AG09319 (cell line): Measurements from ENCODE around the gene ALOX5AP.

ENCODE experiments used
- DNase-seq: peaks from one replicate; pipeline ENCODE4 v3.0.0-alpha.2; 2010; ENCODE audit warnings: low read depth; ENCODE audit errors: extremely low read depth
- TF ChIP-seq, protein P1 (sequence below): IDR thresholded peaks from 2 replicates; pipeline ENCODE4 v1.5.1; 2011; ENCODE audit warnings: low read depth, mild to moderate bottlenecking, inconsistent platforms, low read length, moderate library complexity

Gene ALOX5AP

DNA sequence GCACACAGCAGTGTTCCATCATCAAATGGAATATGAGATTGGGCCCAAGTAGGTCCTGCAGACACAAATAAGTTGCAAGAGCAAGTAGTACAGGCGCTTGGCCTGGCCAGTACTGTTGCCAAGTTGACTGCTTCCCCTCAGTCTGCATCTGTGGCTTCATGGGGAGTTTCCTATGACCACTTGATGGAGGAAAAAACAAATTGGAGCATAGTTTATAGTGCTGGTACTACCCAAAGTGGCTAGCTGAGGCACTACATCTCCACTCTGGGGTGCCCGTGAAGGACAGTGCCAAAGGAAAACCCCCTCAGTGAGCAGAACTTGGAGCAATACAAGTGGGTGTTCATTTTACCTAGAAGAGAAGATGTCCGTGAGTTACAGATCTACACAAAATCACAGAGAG is 10.6 kb upstream of the ALOX5AP start:
- TF ChIP-seq, protein P1, sequence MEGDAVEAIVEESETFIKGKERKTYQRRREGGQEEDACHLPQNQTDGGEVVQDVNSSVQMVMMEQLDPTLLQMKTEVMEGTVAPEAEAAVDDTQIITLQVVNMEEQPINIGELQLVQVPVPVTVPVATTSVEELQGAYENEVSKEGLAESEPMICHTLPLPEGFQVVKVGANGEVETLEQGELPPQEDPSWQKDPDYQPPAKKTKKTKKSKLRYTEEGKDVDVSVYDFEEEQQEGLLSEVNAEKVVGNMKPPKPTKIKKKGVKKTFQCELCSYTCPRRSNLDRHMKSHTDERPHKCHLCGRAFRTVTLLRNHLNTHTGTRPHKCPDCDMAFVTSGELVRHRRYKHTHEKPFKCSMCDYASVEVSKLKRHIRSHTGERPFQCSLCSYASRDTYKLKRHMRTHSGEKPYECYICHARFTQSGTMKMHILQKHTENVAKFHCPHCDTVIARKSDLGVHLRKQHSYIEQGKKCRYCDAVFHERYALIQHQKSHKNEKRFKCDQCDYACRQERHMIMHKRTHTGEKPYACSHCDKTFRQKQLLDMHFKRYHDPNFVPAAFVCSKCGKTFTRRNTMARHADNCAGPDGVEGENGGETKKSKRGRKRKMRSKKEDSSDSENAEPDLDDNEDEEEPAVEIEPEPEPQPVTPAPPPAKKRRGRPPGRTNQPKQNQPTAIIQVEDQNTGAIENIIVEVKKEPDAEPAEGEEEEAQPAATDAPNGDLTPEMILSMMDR = no peak
- DNase-seq = no peak

DNA sequence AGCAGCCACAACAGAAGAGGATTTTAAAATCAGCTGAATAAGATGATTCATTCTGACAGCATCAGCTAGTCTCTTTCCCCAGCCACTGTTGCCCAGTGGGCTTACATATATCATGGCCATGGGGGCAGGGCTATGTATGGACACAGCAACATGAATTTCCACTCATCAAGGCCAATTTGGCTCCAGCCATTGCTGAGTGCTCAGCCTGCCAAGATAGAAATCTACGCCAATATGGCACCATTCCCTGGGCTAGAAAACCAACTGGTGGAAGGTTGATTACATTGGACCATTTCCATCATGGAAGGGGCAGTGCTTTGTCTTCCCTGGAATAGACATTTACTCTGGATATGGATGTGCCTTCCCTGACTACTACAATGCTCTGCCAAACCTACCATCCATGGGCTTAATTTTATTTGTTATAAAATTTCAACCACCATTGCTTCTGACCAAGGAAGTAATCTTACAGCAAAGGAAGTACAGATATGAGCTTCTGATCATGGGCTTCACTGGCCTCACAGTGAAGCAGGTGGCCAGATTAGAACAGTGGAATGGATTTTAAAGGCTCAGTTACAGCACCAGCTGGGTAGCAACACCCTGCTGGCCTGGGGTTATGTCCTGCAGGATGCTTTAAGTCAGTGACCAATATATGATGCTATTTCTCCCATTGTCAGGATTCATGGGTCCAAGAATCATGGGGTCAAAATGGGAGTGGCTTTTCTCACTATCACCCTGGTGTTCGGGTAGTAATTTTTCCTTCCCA is 9.8 kb upstream of the ALOX5AP start:
- TF ChIP-seq, protein P1 = no peak
- DNase-seq = no peak

DNA sequence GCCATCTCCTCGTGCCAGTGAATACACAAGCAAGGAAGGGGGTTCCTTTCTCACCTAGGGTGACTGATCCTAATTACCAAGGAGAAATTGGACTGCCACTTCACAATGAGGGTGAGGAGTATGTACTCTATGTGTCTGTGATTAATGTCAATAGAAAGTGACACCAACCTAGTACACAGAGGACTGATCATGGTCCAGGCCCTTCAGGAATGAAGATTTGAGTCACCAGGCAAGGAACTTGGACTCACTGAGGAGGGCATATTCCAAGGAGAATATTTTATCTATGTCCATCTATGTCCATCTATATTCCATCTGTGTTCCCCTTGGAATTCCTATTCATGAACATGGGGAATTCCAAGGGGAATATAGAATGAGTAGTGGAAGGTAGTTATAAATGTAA is 9.2 kb upstream of the ALOX5AP start:
- TF ChIP-seq, protein P1 = no peak
- no peak for DNase-seq

DNA sequence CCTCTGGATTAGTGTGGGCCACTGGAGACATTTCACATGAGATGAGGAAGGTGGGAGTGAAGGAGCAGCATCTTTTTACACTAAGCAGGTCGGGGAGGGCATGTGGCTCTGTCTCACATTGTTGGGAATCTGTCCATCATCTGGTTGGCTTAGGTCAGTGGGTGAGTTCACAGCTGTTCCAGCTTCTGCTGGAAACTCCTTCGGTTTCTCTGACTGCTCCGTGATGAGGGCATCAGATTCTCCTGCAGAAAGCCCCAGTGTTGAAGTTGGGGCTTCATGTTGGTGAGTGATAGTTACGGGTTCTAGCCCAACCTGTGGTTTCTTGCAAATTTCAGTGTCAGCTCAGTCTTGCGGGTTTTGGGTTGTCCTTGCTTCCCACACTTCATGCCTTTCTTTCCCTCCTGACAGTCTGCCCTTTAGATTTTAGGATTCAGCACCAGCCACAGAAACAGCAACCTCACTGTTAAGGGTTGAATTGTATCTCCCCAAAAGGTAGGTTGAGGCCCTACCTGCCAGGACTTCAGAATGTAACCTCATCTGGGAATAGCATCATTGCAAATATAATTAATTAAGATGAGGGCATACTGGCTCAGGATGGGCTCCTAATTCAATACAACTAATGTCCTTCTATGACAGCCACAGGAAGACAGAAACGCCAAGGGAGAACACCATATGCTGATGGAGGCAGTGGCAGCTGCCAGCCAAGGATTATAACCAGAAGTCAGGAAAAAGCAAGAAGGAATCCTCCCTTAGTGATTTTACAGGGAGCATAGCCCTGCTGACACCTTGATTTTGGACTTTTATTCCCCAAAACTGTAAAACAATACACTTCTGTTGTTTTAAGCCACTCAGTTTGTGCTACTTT is 7.6 kb upstream of the ALOX5AP start:
- no peak for DNase-seq
- TF ChIP-seq, protein P1 = no peak

DNA sequence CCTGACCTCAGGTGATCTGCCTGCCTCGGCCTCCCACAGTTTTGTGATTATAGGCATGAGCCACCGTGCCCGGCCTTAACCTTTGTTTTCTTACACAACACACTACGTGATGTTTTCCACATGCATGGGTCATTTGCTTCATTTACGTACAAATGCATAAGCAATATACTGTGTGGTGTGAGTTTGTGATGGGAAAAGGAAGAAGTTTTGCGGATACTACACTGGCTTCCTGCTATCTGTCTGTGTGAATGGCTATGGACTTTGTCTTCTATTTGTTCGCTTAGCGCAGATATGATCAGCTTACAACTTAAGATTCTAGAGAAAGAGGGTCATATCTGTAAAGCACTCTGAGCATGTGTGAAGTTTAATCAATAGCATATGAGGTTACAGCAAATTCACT is 5.5 kb upstream of the ALOX5AP start:
- no peak for DNase-seq
- TF ChIP-seq, protein P1 = no peak

DNA sequence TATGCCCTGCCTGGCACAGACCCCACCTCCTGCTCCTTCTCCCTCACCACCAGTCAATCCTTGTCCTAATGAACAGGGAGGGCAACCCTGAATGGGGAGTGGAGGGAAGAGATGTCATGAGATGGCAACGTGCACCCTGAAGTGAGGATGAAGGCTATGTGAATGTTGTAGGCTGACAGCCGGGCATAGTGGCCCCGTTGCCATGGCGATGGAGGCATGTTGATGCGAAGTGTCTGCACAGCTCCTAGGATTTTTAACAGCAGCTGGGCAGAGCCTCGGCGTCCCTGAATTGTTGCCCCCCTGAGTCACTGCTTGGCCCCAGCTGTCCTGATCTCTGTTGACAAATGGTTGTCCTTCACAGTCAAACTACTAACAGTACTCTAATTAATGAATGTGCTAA is 4.8 kb upstream of the ALOX5AP start:
- TF ChIP-seq, protein P1 = no peak
- no peak for DNase-seq
